ENCODE results near the gene CUBN.

GRCh38 chr10:17058093-17058492 lies 71.5 kb downstream of the CUBN start:
- TF ChIP-seq CTCF (IDR thresholded peaks at IDR 0.05) (no peak), EP300 (IDR thresholded peaks at IDR 0.05; ENCODE audit: low read depth) (no peak)

Data from transverse colon (tissue), 3 donors.